ENCODE data around the gene CDH13.

CDH13 gene

DNA sequence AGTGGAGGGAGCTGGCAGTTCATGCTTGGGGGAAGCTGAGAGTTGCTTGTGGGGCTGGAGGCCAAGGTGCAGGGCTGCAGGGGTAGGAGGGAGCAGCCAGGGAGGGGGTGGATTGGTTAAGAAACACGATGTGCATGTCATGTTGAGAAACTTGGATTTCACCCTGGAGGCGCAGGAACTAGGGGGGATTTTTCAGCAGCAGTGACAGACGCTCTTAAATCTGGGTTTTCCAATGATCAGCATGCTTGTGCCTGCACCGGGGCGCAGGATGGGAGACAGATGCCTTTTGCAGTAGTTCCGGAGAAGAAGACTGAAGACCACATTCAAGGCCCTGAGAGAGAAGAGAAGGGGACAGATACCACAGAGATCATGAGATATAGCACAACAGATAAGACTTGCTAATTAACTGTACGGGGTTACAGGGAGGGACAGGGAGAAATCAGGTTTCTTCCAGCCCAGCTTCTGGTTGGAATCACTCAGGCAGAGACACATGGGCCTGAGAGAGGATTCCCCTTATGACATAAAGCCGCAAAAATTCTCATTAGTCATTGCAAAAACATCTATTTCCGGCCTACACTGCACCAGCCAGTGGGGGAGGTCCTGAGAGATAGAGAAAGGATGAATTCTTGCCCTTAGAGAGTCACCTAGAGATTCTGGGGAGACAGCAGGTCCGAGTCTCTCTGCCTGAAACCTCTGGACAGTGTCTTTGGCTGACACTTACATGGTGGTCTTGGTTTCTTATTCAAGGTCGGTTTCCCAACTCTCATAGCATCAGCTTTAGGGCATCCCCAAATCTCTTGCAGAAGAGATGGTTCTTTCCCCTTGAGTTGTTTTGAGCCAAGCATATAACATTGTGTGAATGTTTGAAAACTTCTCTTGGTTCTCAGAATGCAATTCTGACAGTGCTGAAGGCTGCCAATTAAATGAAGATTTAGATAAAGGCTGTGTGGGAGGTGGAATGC lies 27.1 kb downstream of the CDH13 start:
- DNase-seq, result no peak

DNA sequence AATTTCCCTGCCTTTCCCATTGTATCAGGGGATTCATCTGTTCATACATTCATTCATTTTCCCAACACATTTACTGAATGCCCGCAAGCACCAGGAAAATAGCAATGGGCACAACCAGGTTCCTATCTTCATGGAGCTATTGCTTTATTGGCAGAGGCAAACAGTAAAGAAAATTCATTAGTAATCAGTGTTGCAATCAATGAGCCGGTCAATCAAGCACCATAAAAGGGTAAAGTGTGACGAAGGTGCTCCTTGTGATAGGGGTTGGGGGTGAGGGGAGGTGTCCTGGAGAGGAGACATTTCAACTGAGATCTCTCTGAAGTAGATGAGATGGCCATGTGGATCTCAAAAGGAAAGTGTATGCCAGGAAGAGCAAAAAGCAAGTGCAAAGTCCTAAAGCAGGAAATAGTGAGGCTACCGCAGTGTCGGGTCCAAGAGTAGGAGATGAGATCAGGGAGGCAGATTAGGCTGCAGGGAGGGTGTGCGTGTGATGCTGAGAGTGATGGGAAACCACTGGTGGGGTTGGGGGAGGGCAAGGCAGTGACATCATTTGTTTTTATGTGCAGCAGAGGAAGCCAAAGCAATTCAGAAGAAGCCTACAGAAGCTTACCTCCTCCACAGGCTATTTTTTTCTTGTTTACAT lies 28.4 kb downstream of the CDH13 start:
- no peak for DNase-seq

DNA sequence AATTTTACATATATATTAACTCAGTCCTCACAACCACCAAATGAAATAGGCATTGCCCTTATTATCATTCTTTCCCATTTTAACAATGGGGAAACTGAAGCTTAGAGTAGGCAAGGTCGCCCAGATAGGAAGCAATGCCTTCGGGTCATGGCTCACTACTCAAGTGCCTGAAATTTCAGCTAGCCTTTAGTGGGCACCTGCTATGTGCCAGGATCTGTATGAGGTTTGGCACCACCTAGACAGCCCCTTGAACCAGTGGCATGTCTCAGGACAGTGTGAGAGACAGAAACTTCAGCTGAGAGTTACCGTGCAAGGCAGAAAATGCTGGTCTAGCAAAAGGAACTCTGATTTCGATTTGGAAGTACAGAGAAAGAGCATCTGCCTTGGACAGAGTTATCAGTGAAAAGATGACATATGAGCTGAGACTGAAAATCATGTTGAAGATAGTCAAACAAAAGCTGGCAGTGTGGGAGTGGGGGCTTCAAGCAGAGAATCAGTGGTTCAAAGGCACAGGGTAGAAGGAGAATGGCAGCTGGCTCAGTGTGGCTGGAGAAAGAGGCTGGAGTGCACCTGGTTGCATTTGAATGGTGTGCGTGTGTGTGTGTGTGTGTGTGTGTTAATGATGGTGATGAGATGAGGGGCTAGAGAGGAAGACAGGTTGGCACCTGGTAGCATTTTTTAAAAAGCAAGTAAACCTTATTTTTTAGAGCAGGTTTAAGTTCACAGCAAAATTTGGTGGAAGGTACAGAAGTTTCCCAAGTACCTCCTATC lies 29.1 kb downstream of the CDH13 start:
- no peak for DNase-seq

DNA sequence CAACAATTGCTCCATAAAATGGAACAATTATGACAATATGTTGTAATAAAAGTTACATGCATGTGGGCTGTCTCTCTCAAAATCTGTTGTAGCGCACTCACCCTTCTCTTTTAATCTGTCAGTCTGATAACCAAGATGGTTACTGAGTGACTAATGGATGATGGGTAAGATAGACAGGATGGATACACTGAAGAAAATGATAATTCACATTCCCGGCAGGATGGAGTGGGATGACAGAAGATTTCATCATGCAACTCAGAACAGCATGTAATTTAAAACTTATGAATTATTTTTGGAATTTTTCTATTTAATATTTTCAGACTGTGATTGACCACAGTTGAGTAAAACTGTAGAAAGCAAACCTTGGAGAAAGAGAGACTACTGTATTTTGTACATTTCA lies 30.5 kb downstream of the CDH13 start:
- no peak for DNase-seq

DNA sequence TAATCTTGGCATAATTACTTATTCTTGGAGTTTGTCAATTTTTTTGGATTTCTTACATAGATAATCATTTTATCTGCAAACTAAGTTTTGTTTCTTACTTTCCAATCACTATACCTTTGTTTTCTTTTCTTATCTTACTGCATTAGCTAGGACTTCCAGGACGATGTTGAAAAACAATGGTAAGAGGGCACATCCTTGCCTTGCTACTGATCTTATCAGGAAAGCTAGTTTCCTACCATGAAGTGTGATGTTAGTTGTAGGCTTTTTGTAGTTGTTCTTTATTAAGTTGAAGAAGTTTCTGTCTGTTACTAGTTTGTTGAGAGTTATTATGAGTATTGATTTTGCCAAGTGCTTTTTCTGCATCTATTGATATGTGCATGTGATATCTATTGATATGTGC lies 31.0 kb downstream of the CDH13 start:
- no peak for DNase-seq

DNA sequence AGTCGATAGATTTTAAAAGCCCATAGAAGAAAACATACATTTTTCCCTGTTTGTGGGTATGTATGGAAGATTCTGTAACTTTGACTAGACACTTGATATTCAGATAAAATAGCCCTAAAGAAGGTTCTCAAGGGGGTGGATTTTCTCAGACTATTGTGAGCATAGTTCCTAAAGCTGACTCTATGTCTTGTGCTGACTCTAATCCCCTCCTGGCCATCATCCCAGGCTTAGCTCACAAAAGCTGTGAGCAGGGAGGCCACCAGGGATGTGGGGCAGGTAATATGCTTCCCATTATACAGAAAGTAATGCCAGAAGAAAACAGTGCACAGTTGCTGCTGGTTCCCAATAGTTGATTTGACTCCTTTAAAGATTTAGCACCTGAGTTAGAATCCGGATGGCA lies 32.0 kb downstream of the CDH13 start:
- DNase-seq, result no peak

DNA sequence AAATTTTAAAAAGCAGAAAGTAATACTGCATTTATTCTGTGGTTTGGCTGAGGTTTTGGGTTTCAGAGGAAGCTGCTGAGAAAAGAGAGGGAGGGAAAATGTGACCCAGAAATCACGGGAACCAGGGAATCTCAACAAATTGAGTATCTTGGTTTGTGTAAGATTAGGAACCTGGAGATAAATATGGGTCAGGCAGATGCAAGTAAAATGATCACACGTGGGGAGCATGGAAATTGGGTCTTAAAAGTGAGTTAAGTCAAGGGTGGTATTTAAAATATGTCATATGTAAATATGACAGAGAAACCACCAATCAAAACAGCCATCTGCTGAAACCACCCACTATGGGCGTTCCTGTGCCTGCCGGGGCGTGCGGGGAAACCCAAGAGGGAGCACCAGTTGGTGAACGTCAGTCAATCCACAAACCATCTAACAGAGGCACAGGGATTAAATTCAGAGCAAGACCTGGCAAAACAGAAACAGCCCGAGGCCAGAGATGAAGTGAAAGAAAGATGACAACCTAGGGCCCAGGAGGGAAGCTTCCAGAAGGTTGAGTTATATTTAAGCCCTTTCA lies 33.4 kb downstream of the CDH13 start:
- no peak for DNase-seq

DNA sequence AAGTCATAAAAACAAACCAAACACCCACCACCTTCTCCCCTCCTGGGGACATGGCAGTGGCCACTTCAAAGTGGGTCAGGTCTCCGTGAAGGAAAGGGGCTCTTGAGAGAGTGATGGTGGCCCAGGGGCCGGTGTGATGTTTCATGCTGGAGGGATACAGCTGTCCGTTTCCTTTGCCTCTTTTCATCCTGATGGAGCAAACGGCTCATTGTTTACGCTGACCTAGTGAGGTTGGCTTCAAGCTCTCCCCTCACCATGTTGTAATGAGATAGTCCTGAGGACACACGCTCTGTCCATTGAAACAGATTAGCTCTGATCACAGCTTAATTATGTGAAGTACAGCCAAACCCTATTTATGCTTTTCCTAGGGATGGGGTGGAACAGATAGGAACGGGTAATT lies 34.2 kb downstream of the CDH13 start:
- peak; percentile 81 for DNase-seq

DNA sequence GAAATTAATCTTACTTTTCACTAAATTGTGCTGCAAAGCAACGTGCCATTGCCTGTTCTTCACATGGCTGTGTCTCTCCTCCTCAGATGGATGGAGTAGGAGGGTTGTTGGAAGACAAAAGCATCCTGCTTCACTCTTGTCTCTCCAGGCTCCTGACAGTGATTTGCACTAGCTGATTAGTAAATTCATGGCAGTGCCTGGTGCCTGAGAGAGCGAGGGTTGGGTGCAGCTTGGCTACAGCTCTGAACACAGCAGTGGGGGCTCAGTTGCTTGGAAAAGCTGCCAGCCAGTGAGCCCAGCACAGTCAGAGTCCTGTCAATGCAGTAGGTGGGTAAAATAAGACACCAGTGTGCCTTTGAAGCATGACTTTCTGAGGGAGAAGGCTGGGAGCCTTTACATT lies 37.4 kb downstream of the CDH13 start:
- no peak for DNase-seq

DNA sequence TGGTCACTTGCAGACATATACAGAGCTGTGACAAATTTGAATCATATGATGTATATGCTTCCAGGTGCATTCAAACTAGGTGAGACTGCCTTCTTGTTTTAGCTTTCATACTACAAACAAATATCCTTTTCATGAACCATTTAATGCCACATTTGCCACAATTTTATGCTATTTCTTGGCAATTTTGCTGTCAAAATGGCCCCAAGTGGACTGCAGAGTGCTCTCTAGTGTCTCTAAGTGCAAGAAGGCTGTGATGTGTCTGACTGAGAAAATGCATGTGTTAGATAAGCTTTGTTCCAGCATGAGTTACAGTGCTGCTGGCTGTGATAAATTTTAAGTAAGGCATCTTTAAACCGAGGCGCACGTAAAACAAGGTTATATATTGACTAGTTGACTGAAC lies 38.3 kb downstream of the CDH13 start:
- no peak for DNase-seq

DNA sequence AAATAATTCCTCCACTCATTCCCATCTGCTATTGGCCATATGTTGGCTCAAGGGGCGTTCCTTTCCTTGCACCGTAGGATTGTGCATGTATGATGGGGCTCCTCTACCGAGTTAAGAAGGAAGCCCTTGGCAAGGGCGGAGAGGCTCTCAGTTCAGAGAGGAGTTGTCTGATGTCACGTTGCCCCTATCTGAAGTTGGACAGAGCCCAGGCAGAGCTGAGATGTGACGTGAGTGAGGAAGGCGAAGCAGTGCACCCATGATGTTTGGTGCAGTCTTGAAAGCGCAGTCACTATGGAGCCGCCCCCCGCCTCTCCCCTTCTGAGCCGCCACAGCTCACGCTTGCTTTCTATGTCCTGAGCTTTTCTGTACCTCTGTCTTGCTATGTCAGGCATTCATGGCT lies 40.7 kb downstream of the CDH13 start:
- no peak for DNase-seq

DNA sequence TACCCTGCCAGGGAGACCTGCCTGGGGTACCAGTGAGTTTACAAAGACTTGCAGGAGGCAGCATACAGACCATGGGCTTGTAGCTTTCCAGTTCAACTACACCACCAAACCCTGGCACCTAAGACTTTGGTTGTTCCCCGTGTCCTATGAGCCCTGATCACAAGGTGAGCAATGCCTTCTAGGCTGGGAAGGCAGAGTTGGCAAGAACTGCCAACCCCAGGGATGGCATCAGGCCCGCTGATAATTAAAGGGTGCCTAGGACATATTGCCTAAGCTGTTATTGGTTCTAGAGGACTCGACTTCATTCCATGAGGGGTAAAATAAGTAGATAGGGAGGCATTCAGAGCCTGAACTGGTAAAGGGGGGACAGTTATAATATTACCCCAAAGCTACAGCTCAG lies 41.3 kb downstream of the CDH13 start:
- no peak for DNase-seq

DNA sequence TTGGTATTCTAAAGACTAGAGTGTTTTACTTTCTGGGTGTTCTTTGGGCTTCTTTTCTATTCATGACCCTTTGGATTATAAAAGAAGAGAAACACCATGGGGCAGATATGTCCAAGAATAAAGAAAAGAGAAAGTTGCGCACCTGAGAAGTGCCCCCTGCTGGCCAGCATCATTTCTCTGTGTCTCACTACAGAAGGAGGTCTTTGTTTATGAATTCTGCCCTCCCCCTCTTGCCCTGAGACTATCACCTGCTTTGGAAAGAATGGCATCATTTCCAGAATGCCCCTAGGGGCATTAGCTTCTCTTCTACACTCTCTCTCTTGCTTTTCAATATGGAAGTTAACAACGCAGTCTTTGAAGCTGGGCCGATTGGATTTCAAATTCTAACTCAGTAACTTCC lies 45.0 kb downstream of the CDH13 start:
- DNase-seq, result no peak

DNA sequence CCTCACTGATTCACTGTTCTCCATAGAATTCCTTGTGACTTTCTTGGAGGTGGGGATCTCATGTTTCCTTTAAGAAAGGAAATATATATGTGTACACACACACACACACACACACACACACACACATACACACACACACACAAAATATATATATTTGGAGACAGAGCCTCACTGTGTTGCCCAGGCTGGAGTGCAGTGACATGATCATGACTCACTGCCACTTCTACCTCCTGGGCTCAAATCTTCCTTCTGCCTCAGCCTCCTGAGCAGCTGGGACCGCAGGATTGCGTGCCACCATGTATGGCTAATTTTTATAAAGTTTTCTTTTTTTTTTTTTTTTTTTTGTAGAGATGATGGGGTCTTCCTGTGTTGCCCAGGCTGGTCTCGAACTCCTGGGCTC lies 45.9 kb downstream of the CDH13 start:
- DNase-seq, result no peak

DNA sequence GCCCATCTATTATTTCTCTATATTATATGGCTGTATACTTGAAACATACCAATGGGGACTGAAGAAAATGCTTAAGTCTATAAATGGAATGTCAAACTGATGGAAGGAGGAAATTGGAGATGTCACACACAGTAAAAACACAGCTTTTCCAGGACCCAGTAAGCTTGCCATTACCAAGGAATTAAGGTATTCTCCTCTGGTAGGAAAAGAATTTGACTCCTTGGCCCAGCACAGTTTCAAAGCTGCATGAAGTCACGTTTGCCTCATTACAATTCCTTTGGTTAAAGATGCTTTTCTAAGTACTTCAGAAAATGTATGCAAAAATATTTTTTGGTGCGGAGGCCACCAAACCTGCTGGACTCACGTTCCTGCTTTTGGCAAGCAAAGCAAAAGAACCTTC lies 48.5 kb downstream of the CDH13 start:
- no peak for DNase-seq

DNA sequence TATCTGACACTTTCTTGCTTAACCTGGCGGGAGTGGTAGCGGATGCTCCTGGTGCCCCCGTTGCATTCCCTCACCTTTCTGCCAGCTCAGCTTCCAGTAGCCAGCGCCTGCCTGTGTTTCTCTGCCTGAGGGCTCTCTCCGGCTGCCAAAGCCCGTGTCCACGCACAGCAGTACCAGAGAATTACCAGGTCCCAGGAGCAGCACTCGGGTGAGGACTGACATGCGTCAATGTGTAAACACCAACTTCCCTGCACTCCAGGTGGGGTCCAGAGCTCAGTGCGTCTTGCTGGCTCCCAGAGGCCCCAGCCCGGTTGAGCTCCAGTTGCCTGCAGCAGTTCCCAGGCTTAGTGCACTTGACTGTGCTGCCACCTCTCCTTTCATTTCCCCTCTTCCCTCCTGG lies 54.8 kb downstream of the CDH13 start:
- no peak for DNase-seq

DNA sequence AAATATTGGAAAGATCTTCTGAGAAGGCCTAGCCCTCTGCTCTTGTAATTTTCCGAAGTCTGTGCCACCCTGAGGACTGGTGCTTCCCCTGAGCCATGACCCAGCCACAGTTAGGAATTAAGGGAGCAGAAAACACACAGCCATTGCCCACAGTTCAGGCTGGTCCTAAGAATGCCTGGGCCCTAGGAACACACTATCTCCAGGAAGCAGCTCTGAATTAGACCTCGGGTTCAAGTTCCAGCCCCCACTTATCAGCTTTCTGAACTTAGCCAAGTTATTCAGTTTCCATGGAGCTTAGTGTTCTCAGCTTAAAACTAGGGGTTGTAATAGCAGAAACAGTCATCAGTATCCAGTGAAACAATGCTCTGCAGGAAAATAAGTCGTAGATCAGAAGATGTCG lies 56.0 kb downstream of the CDH13 start:
- DNase-seq, result no peak

DNA sequence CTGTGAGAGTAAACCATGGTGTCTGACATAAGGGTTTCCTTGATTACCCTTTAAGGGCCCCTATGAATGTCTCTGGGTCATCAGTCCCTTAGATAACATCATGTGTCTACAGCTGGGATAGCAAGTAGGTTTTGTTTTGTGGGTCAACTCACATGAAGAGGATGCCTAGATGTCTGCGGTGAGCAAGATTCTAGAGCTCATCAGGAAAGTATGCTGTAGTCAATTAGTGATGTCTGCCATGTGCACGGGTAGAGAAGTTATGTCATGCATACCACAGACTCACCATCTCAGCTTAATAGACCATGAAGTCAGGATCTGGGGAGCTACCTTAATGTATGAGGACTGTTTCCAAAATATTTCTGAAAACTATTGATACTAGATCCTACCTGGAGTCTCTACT lies 57.5 kb downstream of the CDH13 start:
- no peak for DNase-seq

DNA sequence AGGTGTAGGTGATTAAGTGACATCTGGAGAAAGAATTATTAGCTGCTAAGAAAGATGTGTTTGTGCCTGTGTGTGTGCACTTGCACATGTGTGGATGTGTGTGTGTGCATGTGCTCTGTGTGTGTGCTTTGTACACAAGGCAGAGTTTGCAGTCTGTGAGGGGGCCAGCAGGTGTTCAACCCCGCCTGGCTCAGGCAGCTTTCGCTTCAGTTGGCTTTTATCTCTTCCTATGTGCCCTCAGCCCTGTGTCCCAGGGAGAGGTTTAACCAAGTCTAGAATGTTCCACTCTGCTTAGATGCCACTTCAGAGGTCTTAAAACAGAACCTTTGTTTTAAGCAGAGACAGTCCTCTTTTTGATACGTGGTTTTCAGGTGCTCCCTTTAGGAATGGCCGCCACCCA lies 58.8 kb downstream of the CDH13 start:
- DNase-seq, result no peak

DNA sequence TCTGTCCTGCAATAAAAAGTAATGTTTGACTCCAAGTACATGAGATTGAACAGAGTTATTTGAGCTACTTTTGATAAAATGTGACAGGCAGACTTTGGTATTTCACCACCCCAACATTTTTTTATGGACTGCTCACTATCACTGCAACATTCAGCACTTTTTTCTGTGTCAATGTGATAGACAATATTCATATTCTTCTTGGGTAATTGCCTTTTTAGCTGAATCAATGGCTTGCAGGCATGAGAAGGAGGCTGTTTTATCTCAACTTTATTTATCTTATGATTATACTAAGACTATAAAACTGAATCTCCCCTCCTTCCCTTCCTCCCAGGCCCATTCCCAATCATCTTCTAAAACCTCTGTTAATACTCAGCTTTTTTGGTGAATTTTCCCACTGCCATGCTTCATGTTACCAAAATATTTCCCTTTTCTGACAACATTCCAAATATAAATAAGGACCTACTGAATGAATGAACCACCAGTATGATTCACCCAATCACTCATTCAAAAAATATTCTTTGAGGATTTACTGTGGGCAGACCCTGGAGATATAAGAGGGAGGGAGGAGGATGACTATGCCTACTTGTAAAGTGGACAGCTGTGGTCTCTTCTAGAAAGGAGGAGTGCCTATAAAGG lies 67.6 kb downstream of the CDH13 start:
- DNase-seq, result no peak

DNA sequence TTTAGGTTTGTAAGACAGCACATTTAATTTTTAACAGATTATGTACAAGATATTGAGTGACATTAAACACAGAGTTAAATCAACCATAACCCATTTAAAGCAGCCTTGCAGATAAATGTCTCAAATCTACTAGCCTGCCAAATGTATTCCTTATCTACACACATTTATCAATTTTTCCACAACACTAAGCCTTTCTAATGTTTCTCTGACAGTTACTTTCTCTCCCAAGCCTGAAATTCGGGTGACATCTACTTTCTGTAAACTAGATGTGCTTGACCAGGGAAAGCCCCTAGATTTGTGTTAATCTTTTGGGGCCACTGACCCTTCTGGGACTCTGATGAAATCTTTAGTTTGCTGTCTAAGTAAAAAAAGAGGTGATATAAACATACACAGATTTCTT lies 69.0 kb downstream of the CDH13 start:
- DNase-seq, result no peak

DNA sequence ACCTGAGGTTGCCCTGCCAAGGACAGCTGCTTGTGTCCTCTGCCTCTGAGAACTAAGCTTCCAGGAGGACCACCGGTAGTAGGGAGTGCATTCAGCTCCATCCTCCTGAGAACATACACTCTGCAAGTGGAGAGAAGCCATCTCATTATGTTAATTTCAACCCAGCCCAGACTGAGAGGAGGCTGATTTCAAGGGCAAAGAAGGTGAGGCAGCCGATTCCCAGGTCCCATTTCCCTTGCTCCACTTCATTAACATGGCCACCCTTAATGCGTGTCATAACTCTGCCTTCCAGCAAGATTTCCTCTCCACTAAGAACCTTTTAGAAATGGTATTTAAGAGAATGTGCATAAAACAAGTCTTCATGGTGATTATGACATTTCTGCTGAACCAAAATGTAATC lies 72.5 kb downstream of the CDH13 start:
- no peak for DNase-seq

Measured in NCI-H1092 treated with DMSO at 0.1 percent for 48 hours (cell line).